ENCODE measurements around the gene MVD. TPM values are rescaled to one million over a fixed set of nuclear protein-coding genes. Genes with fewer than 3 reads are reported as not detected.

MVD gene
- total and polyA plus RNA-seq, 2 donors (not counting 1 experiment from before 2014, with no cell fraction given) = 35.9 to 204 TPM

GRCh38 chr16:88695218-88695617, 32.3 kb upstream of the MVD start:
- Histone ChIP-seq H3K4me1 (ENCODE audit: control insufficient read depth, extremely low read depth, insufficient read depth, low read length) (no peaks in the 10 kb centered on the region), H3K9me3 (ENCODE audit: control insufficient read depth, insufficient read depth, low read depth, low read length) (no peaks in the 10 kb centered on the region), H2AFZ (ENCODE audit: low read length) (no peak overlapping the region), H3K27ac (ENCODE audit: insufficient read depth, low read length) (no peak overlapping the region), H3K36me3 (ENCODE audit: control insufficient read depth, insufficient read depth, low read length) (peaks cover 14% of the 10 kb centered on the region), H3K9ac (ENCODE audit: insufficient read depth, low read length) (no peak overlapping the region), H3K79me2 (ENCODE audit: control insufficient read depth, insufficient read depth, low read length) (no peaks in the 10 kb centered on the region), H4K20me1 (ENCODE audit: control insufficient read depth, extremely low read depth, insufficient read depth, low read length) (no peaks in the 10 kb centered on the region), H3K4me2 (ENCODE audit: extremely low read depth, insufficient read depth, low read length) (no peak overlapping the region), H3K4me3 (replicated peaks in 1 of 4; ENCODE audit: control extremely low read depth in 1 of 4, insufficient read depth in 1 of 4, low read depth in 3 of 4, low read length in 4 of 4) (no peak overlapping the region), H3K27me3 (ENCODE audit: control insufficient read depth, insufficient read depth, low read length) (no peaks in the 10 kb centered on the region)
- no peak for DNase-seq (ENCODE audit: low read depth in 2 of 2)
- TF ChIP-seq CTCF (conservative IDR thresholded peaks at IDR 0.05 in 1 of 2, IDR thresholded peaks at IDR 0.05 in 1 of 2; ENCODE audit: low read depth in 1 of 2, low read length in 2 of 2) (no peak), EZH2 (IDR thresholded peaks at IDR 0.05; ENCODE audit: low read length, missing control alignments) (no peak)

- TF ChIP-seq EZH2 (IDR thresholded peaks at IDR 0.05; ENCODE audit: low read length, missing control alignments) = no peak
- TF ChIP-seq CTCF (conservative IDR thresholded peaks at IDR 0.05 in 1 of 2, IDR thresholded peaks at IDR 0.05 in 1 of 2; ENCODE audit: low read depth in 1 of 2, low read length in 2 of 2) = no peak
- Histone ChIP-seq H4K20me1 (ENCODE audit: control insufficient read depth, extremely low read depth, insufficient read depth, low read length) (no peaks in the 10 kb centered on the region), H3K79me2 (ENCODE audit: control insufficient read depth, insufficient read depth, low read length) (no peaks in the 10 kb centered on the region), H3K4me2 (ENCODE audit: extremely low read depth, insufficient read depth, low read length) (no peak overlapping the region), H3K36me3 (ENCODE audit: control insufficient read depth, insufficient read depth, low read length) (peaks cover 12% of the 10 kb centered on the region), H3K4me1 (ENCODE audit: control insufficient read depth, extremely low read depth, insufficient read depth, low read length) (no peaks in the 10 kb centered on the region), H3K27ac (ENCODE audit: insufficient read depth, low read length) (no peak overlapping the region), H3K4me3 (replicated peaks in 1 of 4; ENCODE audit: control extremely low read depth in 1 of 4, insufficient read depth in 1 of 4, low read depth in 3 of 4, low read length in 4 of 4) (no peak overlapping the region), H3K27me3 (ENCODE audit: control insufficient read depth, insufficient read depth, low read length) (peaks cover 2% of the 10 kb centered on the region), H2AFZ (ENCODE audit: low read length) (no peak overlapping the region), H3K9me3 (ENCODE audit: control insufficient read depth, insufficient read depth, low read depth, low read length) (no peaks in the 10 kb centered on the region), H3K9ac (ENCODE audit: insufficient read depth, low read length) (no peak overlapping the region)
- DNase-seq (ENCODE audit: low read depth in 2 of 2) = no peak
Observed at GRCh38 chr16:88694221-88695087, 31.6 kb upstream of the MVD start.

GRCh38 chr16:88693420-88694177, 30.7 kb upstream of the MVD start:
- TF ChIP-seq CTCF (conservative IDR thresholded peaks at IDR 0.05 in 1 of 2, IDR thresholded peaks at IDR 0.05 in 1 of 2; ENCODE audit: low read depth in 1 of 2, low read length in 2 of 2) (no peak), EZH2 (IDR thresholded peaks at IDR 0.05; ENCODE audit: low read length, missing control alignments) (no peak)
- H3K36me3 ChIP-seq (ENCODE audit: control insufficient read depth, insufficient read depth, low read length) = peaks cover 7% of the 10 kb centered on the region
- no peaks in the 10 kb centered on the region for H4K20me1 ChIP-seq (ENCODE audit: control insufficient read depth, extremely low read depth, insufficient read depth, low read length)

More at GRCh38 chr16:88693420-88694177, 30.7 kb upstream of the MVD start:
- Histone ChIP-seq H2AFZ (ENCODE audit: low read length) (no peak overlapping the region), H3K27ac (ENCODE audit: insufficient read depth, low read length) (no peak overlapping the region), H3K27me3 (ENCODE audit: control insufficient read depth, insufficient read depth, low read length) (peaks cover 4% of the 10 kb centered on the region), H3K79me2 (ENCODE audit: control insufficient read depth, insufficient read depth, low read length) (no peaks in the 10 kb centered on the region), H3K9me3 (ENCODE audit: control insufficient read depth, insufficient read depth, low read depth, low read length) (no peaks in the 10 kb centered on the region), H3K9ac (ENCODE audit: insufficient read depth, low read length) (no peak overlapping the region), H3K4me2 (ENCODE audit: extremely low read depth, insufficient read depth, low read length) (no peak overlapping the region), H3K4me1 (ENCODE audit: control insufficient read depth, extremely low read depth, insufficient read depth, low read length) (no peaks in the 10 kb centered on the region), H3K4me3 (replicated peaks in 1 of 4; ENCODE audit: control extremely low read depth in 1 of 4, insufficient read depth in 1 of 4, low read depth in 3 of 4, low read length in 4 of 4) (no peak overlapping the region)
- DNase-seq (ENCODE audit: low read depth in 2 of 2) = no peak

Measured in fibroblast of lung (primary cell).